Stimulated activated CD8-positive, alpha-beta memory T cell treated with anti-CD3 and anti-CD28 coated beads, Interleukin-2, amount 100 ng/mL, for 48 hours (primary cell): ENCODE data around the gene CSTF1.
"Not testable (repeated sequence)": the region's sequence is repeated elsewhere in the genome, so short reads cannot be mapped to it uniquely, and the experiment has no call there.

ENCODE experiments used
- DNase-seq, 2 donors: peaks; one replicate each; pipeline ENCODE4 v3.0.0-alpha.2; 2020; ENCODE audit warnings: low read depth in 2 of 2

CSTF1 gene

DNA sequence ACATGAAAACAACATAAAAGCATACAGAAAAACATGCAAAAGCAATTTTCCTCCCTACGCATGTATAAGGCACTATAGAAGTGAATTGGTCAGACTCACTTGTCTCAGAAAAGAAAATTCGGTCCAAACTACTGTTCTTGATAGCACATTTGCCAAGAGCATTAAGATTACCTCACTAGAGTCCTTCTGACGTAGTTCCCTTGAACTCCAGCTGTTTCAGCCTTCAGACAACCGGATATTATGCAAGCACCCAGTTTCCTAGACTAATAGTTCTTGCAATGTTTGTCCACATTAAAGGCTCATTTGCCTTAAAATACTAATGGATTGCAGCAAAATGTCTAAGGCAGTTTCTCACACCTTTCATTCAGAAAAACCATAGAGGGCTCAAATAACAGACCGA is 17.1 kb downstream of the CSTF1 start:
- no peak for DNase-seq

DNA sequence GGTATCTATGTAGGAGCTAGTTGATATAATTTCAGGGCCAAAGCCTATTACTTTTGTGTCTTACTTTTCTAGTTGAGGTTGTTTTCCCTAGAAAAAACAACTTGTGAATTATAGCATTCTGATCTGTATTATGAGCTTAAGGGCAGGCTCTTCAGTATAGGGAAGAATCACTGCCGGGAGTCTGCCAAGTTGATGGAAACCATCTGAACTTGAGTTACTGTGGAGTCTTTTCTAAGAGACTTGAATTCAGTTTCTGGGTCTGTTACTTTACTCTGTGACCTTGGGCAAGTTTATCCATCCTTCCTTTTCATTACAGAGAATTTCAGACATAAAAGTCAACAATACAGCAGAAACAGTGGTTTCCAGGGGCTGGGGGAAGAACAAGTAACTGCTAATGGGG is 17.5 kb downstream of the CSTF1 start:
- DNase-seq = no peak

DNA sequence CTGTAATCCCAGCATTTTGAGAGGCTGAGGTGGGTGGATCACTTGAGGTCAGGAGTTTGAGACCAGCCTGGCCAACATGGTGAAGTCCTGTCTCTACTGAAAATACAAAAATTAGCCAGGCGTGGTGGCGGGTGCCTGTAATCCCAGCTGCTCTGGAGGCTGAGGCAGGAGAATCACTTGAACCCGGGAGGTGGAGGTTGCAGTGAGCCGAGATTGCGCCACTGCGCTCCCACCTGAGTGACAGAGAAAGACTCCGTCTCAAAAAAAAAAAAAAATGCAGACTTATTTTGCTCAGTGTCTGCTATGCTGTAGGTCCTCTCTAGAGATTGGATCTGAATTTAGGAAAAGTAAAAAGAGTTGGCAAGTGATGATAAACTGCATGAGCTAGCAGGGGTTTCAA is 18.8 kb downstream of the CSTF1 start:
- DNase-seq = not testable (repeated sequence)

DNA sequence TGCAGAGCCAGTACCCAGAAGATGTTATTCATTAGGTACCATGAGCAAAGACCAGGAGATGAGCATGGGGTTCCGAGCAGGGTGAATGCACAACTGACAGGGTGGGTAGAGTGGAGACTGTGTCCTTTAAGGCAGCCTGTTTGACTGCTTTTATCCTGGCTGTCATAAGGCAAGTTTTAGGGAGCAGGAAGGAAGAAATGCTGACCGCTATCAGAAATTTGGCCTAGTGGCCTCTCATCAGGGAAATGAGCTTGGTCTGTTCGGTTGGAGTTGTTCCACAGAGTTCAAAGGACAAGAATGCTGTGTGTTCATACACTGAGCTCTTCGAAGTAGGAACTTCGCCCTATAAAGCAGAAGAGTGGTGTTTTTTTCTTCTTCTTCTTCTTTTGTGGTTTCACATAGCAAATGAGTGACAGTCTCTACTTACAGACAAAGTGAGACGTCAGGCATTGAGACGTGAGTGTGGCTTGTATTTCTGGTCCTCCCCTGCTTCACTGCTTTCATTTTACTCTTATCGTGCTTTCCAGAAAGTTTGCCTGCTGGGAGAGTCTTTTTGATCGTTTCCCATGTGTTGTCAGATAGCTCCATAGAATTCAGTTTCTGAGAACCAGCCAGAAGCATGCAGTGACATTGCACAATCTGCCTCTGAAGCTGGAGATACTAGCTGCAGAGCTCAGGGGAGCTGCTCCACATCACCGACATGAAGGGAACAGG is 19.5 kb downstream of the CSTF1 start, which contains the start of gene CASS4:
Gene CASS4, plus strand, starts transcription at position 502 of the 714 bp plus-strand sequence. Its CDS starts 199 bp downstream, at position 701.
- no peak for DNase-seq

DNA sequence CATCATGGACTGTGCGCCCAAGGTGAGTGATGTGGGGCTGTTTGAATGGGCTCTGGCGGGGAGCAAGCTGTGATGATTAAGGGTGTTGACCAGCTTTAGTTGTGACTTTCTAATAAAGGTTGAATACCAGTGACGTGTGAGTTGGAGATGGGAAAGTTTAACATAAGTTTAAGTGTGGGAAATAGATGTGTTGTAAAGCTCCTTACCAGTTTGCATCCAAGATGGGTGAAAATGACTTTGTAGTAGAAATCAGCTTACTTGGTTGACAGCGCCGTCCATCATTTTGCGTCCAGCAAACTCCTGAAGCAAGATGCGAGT is 20.0 kb downstream of the CSTF1 start:
- DNase-seq = no peak

DNA sequence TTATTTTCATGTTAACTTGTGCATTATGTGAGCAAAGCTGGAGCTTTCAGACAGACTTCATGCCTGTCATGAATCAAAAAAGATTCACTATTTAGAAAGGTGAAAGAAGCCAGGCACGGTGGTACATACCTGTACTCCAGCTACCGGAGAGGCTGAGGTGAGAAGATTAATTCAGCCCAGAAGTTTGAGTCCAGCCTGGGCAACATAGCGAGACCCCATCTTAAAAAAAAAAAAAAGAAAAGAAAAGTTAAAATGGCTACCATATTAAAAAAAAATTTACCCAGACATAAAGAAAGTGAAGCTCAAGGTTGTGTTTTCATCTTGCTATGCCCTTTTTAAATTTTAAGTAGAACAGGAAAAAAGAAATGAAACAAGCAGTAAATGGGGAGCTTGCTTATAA is 20.5 kb downstream of the CSTF1 start:
- DNase-seq = no peak

DNA sequence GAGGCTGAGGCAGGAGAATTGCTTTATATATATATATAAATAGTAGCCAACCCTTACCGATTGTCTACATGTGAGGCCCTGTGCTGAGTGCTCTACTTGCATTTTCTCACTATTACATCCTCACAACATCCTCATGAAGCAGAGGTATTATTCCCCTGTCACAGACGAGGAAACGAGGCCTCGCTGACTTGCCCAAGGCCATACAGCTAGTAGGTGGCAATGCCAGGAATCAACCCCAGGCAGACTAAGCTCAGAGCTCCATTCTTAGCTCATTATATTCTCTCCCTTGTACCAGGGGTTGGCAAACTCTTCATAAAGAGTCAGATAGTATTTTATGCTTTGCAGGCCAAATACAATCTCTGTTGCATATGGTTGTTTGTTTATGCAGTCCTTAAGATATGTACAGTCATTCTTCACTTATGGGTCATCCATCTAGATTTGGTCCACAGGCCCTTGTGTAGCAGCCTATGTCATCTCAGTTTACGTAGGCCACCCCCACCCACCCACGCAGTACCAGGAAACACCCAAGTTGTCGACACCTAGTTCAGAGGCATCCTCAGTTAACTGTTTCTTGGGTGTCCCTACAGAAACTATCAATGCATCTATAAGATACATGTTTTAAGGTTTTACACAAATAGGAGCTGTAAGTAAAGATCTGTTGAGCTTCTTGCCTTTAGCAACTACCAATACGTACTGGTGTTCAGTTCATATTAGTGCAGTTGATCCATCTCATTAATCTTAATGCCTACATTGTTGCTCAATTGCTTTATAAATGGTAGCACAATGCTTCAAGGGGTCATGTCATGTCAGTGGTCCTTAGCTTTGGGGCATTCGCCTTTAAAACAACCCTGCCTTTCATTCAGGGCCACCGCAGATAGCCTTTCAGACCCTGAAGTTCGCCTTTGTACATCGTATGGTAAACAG is 22.7 kb downstream of the CSTF1 start:
- peak; percentile 45 to 59 for DNase-seq

DNA sequence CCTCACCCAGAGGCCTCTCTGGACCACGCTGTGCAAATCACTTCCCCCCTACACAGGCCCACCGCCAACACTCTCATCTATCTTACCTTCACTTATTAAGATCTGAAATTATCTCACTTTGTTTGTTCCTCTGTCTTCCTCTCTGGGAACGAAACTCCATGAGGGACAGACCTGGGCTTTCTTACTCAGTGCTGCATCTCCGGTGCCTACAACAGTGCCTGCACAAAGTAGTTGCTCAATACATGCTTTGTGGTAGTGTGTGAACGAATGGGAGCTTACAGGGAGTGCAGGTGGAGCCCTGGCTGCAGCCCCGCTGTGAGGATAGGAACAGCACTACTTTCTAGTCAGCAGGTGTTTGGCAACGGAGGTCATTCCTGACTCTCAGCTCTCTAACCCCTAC is 25.0 kb downstream of the CSTF1 start:
- no peak for DNase-seq

DNA sequence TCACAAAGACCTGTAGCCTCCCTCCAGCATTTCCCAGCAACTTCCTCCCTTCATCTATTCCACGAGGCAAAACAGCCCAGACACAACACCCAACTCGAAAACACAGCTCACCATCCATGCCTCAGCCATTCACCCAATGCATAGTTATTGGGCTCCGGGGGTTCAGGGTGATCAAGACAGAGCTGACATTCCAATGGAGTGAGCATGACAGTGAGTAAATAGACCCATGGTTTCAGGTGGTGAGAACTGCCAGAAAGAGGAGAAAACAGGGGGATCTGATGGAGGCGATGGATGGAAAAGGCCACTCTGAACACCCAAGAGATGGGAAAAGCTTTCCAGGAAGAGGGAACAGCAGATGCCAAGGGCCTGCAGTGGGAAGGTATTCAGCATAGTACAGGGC is 25.5 kb downstream of the CSTF1 start:
- no peak for DNase-seq

DNA sequence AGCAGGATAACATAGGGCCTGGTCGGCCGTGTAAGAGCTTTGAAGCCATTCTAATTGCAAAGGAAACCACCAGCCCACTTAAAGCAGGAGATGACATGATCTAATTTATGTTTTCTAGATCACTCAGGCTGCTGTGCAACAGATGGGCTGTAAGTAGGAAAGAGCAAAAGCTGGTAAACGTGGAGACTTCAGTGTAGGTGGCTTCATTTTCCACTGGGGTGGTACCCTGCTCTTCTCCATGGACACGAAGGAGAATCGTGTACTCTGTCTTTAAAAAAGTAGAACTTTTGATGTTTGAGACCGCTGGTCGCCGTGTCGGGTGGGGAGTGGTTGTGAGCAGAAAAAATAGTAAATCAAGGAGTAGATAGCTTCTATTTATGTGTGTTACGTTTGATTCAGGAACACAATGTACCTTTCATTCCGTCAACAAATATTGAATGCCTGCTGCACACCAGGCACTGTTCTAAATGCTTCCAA is 26.0 kb downstream of the CSTF1 start:
- no peak for DNase-seq

DNA sequence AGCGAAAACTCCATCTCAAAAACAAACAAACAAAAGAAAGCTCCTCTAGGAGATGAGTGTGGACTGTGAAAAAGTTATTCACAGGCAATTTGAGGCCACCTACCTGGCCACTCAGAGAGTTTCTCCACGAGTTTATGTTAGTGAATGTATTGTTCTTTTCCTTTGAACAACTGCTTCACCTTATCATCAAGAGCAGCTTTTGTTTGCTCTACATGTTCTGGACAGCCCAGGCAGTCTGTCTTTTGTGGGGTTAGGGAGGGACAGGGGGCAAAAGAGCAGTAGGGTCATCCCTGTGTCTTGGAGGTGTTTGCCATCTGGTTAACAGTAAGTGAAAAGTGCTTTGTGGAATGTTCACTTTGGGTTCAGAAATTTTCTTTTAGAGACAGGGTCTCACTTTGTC is 27.6 kb downstream of the CSTF1 start:
- DNase-seq = no peak

DNA sequence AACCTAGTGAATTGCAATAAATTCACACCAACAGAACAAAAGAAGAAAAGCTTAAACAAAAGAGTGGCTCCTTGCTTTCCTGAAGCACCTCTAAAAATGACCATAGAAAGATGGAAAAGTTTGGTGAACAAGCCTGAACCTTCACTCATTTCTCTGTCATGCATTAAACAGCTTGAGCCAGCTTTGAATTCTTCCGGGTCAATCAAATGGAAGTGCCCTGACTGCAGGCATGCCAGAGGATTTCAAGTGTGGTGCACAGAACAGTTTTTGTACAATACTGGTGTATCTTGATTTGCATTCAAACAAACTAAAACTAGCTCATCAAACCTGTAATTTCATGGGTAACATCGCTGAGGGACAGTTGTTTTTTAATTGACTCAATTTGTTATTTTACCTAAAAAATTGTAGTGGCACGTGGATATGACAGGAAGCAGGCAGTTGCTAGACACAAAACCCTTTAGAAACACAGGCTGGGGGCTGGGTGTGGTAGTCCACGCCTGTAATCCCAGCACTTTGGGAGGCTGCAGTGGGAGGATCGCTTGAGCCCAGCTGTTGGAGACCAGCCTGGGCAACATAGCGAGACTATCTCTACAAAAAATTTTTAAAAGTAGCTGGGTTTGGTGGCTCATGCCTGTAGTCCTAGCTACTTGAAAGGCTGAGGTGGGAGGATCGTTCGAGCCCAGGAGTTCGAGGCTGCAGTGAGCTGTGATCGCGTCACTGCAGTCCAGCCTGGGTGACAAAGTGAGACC is 28.7 kb downstream of the CSTF1 start:
- DNase-seq = no peak

DNA sequence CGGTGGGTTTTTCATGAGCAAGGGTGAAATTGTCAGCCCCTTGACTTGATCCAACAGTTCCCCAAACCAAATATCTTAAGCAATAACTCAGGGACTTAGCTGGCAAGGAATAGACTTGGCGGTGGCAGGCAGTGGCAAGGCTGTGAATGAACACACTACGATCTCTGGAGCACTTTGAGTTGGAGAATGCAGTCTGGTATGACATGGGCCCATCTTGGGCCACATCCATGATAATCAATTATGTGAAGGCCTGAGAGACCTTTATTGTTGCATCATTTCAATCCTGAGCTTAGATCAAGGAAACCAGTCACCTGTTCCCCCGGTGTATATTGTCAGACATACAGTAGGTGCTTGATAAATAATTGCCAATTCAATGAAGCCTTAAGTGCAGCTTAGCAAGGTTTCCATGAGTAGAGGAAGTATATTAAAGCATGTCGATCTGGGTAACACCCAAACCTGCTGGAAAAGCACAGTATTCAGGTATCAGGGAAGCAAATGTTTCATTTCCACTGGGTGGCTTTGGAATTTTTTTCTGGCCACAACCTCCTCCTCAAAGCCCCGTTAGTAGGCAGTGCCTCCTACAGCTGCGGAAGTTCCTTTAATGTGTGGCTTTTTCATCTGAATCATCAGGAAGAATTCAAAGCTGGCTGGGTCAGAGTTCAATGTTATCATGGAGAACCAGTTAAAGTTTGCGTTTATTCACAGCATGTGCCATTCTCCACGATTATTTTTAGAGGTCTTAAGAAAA is 29.8 kb downstream of the CSTF1 start:
- no peak for DNase-seq

DNA sequence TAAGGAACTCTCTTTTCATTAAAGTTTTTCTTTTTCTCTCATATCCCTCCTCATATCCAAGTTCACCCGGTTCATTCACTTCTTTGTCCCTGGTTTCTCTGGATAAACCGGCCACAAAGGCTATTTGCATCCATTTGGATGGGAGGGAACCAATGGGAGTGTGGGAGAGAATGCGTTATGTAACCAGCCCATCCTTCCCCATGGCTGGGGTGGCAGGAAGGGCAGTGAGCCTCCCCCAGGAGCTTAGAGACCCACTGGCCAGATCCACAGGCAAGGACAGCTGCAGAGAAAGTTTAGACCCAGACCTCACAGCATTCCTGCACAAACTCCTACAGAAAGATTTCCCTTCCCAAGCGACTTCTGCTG is 30.4 kb downstream of the CSTF1 start:
- no peak for DNase-seq

DNA sequence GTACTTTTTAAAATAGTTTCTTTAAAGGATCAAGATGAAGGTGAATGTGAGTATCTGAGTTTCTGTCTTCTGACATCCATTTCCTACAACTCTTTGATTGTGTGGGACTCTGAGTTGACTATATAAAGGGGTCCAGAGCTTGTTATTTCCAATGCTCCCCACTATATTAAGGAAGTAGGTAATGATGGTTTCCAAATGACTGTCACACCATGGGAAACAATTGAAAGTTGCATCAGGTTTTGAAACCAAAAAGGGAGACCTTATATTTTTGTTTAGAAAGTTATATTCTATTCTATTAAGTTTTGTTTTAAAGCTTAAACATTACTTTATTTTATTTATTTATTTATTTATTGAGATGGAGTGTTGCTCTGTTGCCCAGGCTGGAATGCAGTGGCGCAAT is 30.8 kb downstream of the CSTF1 start:
- DNase-seq = no peak

DNA sequence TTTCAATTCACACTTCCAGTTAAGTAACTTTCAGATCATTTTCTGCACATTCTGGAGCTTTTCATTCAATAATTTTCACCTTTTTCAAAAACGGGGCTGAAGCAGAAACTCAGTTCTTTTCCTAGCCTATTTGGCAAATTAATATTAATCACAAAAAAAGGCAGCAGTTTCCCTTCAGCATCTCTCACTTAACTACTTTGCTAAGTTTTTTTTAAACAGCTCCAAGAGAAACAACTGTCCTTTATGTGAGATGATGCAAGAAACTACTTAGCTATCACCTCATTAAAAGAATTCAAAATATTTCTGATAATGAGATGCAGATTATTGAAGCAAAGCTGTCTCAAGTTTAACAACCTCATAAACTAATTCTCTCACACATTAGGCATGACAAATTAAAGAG is 31.4 kb downstream of the CSTF1 start:
- DNase-seq = no peak

DNA sequence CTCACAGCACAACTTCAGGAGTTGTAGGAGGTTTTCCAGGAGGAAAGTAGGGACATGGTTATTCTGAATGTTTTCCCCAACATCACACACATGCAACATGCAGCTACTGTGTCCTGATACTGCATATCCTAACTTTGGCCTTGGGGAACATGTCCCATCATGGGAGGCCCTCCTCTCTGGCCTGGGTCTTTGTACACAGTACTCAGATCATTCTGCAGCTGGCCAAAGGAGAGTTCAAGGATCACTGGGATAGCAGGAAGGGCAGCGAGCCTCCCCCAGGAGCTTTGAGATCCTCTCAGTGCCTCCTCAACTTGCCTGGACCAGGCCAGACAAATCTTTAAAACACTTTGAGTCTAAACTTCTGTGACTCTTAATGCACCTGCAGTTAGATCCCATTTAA is 32.5 kb downstream of the CSTF1 start:
- DNase-seq = no peak

DNA sequence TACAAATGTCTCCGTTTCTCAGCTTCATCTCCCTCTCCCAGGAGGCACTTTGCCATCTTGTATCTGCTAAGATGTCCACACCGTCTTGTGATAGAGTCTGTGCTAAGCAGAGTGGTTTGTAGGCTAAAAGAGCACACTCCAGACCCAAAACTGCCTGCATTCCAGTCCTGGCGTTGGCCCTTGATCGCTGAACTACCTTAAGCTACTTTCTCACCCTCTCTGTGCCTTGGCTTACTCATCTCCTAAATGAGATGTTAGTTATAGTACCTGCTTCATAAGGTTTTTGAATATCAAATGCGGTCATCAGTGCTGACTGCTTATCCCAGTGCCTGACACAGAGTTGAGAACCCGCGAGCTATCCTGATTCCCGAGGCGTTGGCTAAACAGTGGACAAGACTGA is 33.6 kb downstream of the CSTF1 start:
- no peak for DNase-seq

DNA sequence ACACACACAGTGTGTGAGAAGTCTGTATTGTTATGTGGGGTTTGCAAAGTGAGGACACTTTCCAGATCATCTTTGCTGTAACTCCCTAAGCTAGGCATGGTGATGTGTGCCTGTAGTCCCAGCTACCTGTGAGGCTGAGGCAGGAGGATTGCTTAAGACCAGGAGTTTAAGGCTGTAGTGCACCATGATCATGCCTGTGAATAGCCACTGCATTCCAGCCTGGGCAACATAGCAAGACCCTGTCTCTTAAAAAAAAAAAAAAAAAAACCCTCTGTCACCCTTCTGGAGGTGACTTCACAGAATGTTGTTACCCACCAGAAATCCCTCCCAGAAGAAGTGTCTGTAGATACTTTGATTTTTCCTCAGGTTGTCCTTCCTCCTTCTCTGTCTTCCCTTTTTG is 34.5 kb downstream of the CSTF1 start:
- DNase-seq = no peak

DNA sequence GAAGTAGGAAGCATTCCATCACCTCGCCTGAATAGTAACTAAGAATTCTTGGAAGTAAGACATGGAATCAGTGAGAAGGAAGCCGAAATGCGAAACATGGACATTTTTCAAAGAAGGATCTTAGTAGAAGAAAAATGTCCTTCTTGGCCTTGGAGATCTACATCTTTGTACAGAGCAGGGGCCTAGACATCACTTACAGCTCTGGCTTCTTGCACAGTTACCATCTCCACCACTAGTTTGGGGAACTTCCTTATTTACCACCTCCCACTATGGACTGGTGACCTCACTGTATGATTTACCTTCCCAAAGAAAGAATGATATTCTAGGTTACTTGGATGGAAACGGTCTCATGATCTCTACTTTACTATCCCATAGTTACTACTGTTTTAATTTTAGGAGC is 35.4 kb downstream of the CSTF1 start:
- DNase-seq = no peak

DNA sequence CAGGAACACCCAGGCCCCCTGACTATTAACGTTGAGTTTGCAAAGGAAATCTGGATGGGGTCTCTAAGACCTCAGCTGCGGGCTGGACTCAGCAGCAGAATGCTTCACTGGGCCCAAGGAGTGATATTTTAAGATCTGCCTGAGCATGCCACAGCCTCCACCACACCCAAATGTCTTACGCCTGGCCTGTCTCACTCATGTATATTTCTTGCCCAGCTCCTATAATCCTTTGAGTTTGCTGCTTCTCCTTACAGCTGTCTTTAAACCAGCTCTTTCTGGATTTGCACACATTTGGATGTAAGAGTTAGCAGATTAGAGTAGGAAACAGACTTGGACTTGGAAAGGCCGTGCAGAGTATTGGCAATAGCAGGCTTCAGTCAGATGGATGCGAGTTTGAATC is 36.0 kb downstream of the CSTF1 start:
- DNase-seq = no peak

DNA sequence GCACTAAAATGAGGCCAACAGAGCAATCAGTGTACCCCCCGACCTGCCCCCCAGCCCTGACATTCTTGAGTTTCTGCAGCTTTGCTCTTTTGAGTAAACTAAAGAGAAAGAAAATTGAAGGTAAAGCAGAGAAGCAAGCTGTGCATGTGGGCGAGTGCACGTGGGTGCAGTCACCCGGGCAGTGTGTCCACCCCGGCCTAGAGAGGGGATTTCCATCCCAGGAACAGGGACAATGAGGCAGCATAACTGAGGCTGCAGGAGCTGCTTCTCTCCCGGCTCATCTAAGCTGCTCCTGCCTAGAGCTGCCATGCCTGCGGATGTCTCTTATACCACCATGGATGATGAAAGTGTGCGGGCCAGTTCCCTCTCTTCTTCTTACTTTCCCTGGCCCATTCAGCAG is 36.4 kb downstream of the CSTF1 start:
- DNase-seq = no peak
